K562 (cell line): ENCODE results near the gene OVOL1. TPM values are rescaled to one million over a fixed set of nuclear protein-coding genes. Genes with fewer than 3 reads are reported as not detected.

Source experiments
- CHCHD3 ChIP-seq: fragments of 250-450 bp; sonication (Bioruptor Pico); IDR thresholded peaks from 2 replicates; pipeline ENCODE4 v2.1.2; 2022; ENCODE audit warnings: mild to moderate bottlenecking
- FOS ChIP-seq: IDR thresholded peaks from 3 replicates; pipeline ENCODE4 v1.6.1; 2011; ENCODE audit not compliant: insufficient read length; ENCODE audit errors: extremely low read depth
- KLF13 ChIP-seq: fragments of 450-650 bp; IDR thresholded peaks from 2 replicates; pipeline ENCODE4 v1.6.1; 2016; ENCODE audit warnings: missing genetic modification characterization, low read depth, mild to moderate bottlenecking, missing compliant biosample characterization, moderate library complexity, borderline replicate concordance
- SAP30 ChIP-seq: fragments of 200-600 bp; sonication (generic); IDR thresholded peaks from 2 replicates; pipeline ENCODE4 v1.6.1; 2012; ENCODE audit warnings: borderline replicate concordance, low read depth, mild to moderate bottlenecking, moderate library complexity, low read length, control low read depth, inconsistent platforms; ENCODE audit not compliant: insufficient read depth, poor library complexity, severe bottlenecking
- SFPQ ChIP-seq: fragments of 200-400 bp; formaldehyde crosslinking; IDR thresholded peaks from 2 replicates; pipeline ENCODE4 v1.6.1; 2017; ENCODE audit warnings: mild to moderate bottlenecking, low read depth, low read length, moderate library complexity
- SOX6 ChIP-seq: fragments of 450-650 bp; IDR thresholded peaks from 2 replicates; pipeline ENCODE4 v1.6.1; 2014; ENCODE audit warnings: mild to moderate bottlenecking
- SRSF1 ChIP-seq: fragments of 200-400 bp; formaldehyde crosslinking; IDR thresholded peaks from 2 replicates; pipeline ENCODE4 v1.6.1; 2017; ENCODE audit warnings: mild to moderate bottlenecking, low read depth, low read length, moderate library complexity
- TSC22D4 ChIP-seq: fragments of 450-650 bp; IDR thresholded peaks from 2 replicates; pipeline ENCODE4 v1.6.1; 2016; ENCODE audit warnings: missing genetic modification characterization, missing biosample characterization, control low read depth
- ZBTB11 ChIP-seq, 3 experiments: fragments of 200-800 bp in 1 of 3; fragments of 250-450 bp in 1 of 3; fragments of 450-650 bp in 1 of 3; sonication (Bioruptor Pico) in 1 of 3; sonication (Bioruptor generic) in 1 of 3; formaldehyde crosslinking in 1 of 3; IDR thresholded peaks; 2 replicates each; pipeline versions ENCODE4 v1.6.1 to v1.8.0; 2016 to 2022; ENCODE audit warnings: mild to moderate bottlenecking in 2 of 3, missing genetic modification characterization in 2 of 3, missing compliant biosample characterization in 1 of 3, moderate library complexity in 1 of 3
- ZNF263 ChIP-seq: sonication (generic); formaldehyde crosslinking; IDR thresholded peaks from 2 replicates; pipeline ENCODE4 v1.8.0; 2022; ENCODE audit warnings: mild to moderate bottlenecking, missing genetic modification reagents, borderline replicate concordance
- ZNF551 ChIP-seq: fragments of 250-450 bp; sonication (Bioruptor Pico); IDR thresholded peaks from 2 replicates; pipeline ENCODE4 v1.5.0; 2021; ENCODE audit warnings: mild to moderate bottlenecking, moderate library complexity
- ZNF740 ChIP-seq, 3 experiments: fragments of 200-800 bp in 1 of 3; sonication (Bioruptor generic) in 1 of 3; sonication (generic) in 1 of 3; formaldehyde crosslinking in 1 of 3; IDR thresholded peaks; 2 replicates each; pipeline versions ENCODE4 v1.6.1 to v1.8.0; 2016 to 2022; ENCODE audit warnings: mild to moderate bottlenecking in 2 of 3, missing compliant biosample characterization in 2 of 3, missing genetic modification characterization in 2 of 3, missing genetic modification reagents in 1 of 3
- polyA plus RNA-seq, 8 experiments: library from polyadenylated mRNA; depleted of rRNA in 4 of 8; stranded (reverse) in 5 of 8; unstranded in 3 of 8; fragments of >200 nt; fragmentation: Nextera tagmentation in 2 of 8; fragmentation: Illumina TruSeq in 1 of 8; extraction: Ambion mirVana in 2 of 8; extraction: Trizol in 1 of 8; gene quantifications; 2 replicates each; pipeline versions ENCODE4 v1.2.1 to v1.2.3, GENCODE V29; 2011 to 2014; ENCODE audit warnings: inconsistent platforms in 1 of 8, missing spikeins in 1 of 8
- total RNA-seq, 7 experiments: library from RNA; depleted of rRNA in 6 of 7; stranded (reverse); fragments of >200 nt in 6 of 7; fragmentation: Illumina TruSeq in 2 of 7; extraction: Trizol in 2 of 7; gene quantifications; 2 replicates each; pipeline versions ENCODE4 v1.2.1 to v1.2.3, GENCODE V29; 2011 to 2021; ENCODE audit warnings: low replicate concordance in 1 of 7
- TF ChIP-seq, protein P1 (sequence below): IDR thresholded peaks from 3 replicates; pipeline ENCODE4 v1.6.1; 2011; ENCODE audit warnings: borderline replicate concordance, mild to moderate bottlenecking, moderate library complexity; ENCODE audit not compliant: insufficient read length; ENCODE audit errors: extremely low read depth

The OVOL1 gene
- total and polyA plus RNA-seq, 9 of the 15 experiments (the other 6 are each of a cell fraction or from before 2014, with no cell fraction given), result 0.09 TPM; not detected in 8

DNA sequence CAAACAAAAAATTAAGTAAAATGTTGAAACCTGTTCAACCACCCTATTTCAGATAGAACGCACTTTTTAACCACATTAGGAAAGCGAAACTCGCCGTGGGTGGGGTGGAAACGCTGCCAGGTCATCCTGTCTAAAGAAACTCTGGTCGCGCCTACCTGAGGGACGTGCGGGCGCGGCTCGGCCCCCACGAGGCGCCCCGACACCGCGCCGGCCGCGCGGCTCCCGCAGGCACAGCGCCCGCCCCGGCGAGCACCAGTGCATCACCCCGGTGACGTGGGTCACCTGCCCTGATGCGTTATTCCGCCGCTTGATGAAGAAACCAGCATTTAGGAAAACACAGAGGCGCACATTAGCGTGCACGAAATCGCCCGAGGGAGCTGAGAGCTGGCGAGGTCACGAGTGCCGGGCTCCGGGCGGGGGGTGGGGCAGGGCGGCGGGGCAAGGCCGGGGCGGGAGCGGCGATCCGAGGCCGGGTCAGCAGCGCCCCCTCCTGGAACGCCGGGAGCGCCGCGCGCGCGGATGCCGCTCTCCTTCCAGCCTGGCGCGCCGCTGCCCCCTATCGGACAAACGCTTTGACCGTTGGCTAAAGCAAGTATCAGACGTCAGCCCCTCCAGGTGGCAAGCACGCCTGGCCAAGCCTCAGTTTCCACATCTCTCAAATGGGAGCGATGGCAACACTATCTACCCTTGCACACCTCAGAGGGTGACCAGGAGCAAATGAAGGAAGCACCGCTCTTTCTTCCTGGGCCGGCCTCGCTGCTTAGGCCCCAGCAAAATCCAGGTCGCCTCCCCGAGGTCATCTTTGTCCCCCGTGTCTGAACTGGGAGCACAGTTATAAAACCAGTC lies 31.2 kb downstream of the OVOL1 start (continued):
- TF ChIP-seq ZBTB11 (CRISPR knock-in tag; IDR thresholded peaks at IDR 0.05), result no peak
- TF ChIP-seq ZNF551 (CRISPR knock-in tag), result no peak
- TF ChIP-seq SFPQ, result no peak
- TF ChIP-seq TSC22D4 (tag), result no peak
- no peak for TF ChIP-seq SRSF1
- TF ChIP-seq SAP30, result peak; percentile 62
- no peak for TF ChIP-seq ZNF740 (CRISPR knock-in tag; IDR thresholded peaks at IDR 0.05)
- TF ChIP-seq ZNF740 (tag; IDR thresholded peaks at IDR 0.05), result no peak
- TF ChIP-seq KLF13 (tag), result 0 out of 2 replicates have a peak, but pooled peaks have one; percentile 54
- TF ChIP-seq FOS, result no peak
- peak; percentile 59; the same call in 1 of the 2 replicates for TF ChIP-seq ZNF263 (CRISPR knock-in tag)
- no peak for TF ChIP-seq SOX6
- no peak for TF ChIP-seq CHCHD3 (CRISPR knock-in tag)
- TF ChIP-seq, protein P1, sequence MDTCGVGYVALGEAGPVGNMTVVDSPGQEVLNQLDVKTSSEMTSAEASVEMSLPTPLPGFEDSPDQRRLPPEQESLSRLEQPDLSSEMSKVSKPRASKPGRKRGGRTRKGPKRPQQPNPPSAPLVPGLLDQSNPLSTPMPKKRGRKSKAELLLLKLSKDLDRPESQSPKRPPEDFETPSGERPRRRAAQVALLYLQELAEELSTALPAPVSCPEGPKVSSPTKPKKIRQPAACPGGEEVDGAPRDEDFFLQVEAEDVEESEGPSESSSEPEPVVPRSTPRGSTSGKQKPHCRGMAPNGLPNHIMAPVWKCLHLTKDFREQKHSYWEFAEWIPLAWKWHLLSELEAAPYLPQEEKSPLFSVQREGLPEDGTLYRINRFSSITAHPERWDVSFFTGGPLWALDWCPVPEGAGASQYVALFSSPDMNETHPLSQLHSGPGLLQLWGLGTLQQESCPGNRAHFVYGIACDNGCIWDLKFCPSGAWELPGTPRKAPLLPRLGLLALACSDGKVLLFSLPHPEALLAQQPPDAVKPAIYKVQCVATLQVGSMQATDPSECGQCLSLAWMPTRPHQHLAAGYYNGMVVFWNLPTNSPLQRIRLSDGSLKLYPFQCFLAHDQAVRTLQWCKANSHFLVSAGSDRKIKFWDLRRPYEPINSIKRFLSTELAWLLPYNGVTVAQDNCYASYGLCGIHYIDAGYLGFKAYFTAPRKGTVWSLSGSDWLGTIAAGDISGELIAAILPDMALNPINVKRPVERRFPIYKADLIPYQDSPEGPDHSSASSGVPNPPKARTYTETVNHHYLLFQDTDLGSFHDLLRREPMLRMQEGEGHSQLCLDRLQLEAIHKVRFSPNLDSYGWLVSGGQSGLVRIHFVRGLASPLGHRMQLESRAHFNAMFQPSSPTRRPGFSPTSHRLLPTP, result no peak
